SH-SY5Y (cell line): ENCODE data around the gene BRINP3.

Source experiments
- GATA2 ChIP-seq: IDR thresholded peaks from 2 replicates; pipeline ENCODE4 v1.6.1; 2011; ENCODE audit warnings: mild to moderate bottlenecking, low read depth, low read length
- GATA3 ChIP-seq: IDR thresholded peaks from 2 replicates; pipeline ENCODE4 v1.6.1; 2011; ENCODE audit warnings: low read depth, mild to moderate bottlenecking, low read length, moderate library complexity

The BRINP3 gene

GRCh38 chr1:190101756-190102155, 375.9 kb downstream of the BRINP3 start:
- TF ChIP-seq GATA2 (no peak), GATA3 (no peak)

- TF ChIP-seq GATA3 (no peak), GATA2 (no peak)
These were observed 378.9 kb downstream of the BRINP3 start for GRCh38 chr1:190098756-190099155.

DNA sequence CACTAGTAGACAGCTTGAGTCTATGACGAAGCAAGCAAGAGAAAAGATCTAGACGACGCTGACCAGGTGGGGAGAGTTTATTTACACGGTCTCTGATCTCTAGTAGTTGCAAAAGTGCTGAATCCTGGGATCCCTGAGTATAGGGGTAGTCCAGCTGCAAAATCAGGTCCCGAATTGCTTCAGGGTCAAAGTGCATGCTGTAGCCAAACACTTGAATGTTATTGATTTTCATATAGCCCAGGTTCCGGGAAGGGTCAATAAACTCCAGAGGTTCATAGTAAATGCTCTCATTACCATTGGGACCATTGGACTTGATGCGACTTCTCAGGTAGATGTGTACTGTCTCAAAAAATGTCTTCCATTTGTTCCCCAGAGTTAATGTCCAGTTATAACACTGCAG, 379.6 kb downstream of the BRINP3 start:
- TF ChIP-seq GATA3, result no peak
- no peak for TF ChIP-seq GATA2

GRCh38 chr1:190095596-190095995, 382.1 kb downstream of the BRINP3 start:
- no peak for TF ChIP-seq GATA3
- TF ChIP-seq GATA2, result no peak

- TF ChIP-seq GATA3 (no peak), GATA2 (no peak)
These were observed 393.1 kb downstream of the BRINP3 start for GRCh38 chr1:190084552-190084951.

DNA sequence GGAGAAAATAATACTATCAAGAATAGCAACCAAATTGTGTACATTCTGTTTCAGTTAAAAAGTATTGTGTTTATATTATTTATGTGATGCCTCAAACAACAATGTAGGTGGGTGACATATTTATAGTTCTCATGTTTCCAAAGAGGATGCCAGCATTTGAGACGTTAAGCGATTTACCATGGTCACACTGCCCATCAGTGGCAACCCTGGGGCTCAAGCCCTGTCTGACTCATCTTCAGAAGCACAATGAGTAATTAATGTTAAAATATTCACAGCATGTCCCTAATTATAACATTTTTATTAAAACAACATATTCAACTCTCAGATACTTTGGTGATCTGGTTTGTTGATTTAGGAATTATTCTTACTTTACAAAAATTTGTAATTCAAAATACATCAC, 409.4 kb downstream of the BRINP3 start:
- TF ChIP-seq GATA2 (no peak), GATA3 (no peak)

DNA sequence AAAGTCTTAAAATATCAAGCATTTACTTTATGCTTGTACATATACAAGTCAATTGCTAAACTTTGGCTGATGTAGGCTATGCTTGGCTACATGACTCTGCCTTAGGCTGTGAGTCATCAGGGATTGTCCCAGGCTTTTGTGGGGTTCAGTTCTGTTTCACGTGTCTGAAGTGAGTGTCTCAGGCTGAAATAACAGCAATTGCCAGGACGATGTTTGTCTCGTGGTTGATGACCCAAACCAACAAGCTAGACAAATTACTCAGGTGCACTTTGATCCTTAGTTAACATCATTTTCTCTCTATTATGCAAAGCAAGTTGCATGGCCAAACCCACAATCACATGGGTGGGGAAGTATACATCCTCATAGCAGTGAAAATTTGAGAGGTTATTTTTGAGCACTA, 410.1 kb downstream of the BRINP3 start:
- no peak for TF ChIP-seq GATA3
- TF ChIP-seq GATA2, result no peak

GRCh38 chr1:190066011-190066410, 411.7 kb downstream of the BRINP3 start:
- TF ChIP-seq GATA3, result no peak
- no peak for TF ChIP-seq GATA2

DNA sequence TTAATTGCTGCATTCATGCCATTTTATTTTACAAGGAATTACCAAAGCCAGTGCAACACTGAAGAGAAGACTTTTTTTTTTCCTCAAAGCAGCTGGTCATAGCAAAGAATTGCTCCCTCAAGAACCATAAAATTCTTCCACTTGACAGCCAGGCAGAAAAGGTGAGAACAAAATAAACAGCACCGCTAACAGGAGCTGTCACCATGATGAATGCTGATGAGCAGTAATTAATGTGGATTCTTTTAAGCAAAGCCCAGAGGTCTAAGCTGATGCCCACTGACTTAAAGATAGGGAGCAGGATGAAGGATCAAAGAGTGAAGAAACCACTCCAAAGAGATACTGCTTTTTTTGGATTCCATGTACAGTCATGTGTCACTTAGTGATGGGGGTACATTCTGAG, 428.4 kb downstream of the BRINP3 start:
- TF ChIP-seq GATA3, result no peak
- TF ChIP-seq GATA2, result no peak
